ENCODE data around the gene CXCR5.

DNA sequence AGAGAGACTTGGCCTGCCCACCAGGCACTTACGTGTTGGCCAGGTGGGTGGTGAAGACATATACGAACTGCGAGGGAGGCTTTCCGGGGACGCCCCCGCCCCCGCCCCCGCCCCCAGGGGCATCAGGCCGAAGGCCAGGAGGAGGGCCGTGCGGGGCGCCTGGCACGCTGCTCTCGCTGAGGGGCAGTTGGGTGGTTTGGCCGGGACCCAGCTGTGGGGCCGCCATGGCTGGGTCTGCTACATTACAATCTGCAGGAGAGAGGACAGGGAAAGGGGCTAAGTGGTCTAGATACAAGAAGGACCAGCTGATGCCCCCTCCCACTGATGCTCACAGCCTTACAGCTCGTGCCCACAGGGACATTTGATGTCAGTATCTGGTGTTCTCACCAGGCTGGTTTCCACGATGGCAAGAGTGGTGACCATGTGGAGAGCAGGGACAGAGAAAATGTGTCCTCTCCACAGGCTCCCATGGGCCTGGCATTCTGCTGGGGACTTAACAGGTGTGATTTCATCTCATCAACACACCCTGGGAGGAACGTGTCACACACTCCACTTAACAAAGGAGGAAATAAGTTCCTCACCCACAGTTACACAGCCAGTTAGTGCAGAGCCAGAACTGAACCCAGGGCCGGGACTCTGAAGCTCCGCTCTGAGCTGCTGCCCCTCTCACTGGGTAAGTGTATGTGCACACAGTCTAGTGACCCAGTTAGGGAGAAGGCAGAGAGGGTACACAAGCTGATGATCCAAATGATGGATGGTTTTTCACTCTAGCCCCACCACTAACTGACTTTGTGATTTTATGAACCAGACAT, 19.7 kb downstream of the CXCR5 start:
- TF ChIP-seq, protein P1, sequence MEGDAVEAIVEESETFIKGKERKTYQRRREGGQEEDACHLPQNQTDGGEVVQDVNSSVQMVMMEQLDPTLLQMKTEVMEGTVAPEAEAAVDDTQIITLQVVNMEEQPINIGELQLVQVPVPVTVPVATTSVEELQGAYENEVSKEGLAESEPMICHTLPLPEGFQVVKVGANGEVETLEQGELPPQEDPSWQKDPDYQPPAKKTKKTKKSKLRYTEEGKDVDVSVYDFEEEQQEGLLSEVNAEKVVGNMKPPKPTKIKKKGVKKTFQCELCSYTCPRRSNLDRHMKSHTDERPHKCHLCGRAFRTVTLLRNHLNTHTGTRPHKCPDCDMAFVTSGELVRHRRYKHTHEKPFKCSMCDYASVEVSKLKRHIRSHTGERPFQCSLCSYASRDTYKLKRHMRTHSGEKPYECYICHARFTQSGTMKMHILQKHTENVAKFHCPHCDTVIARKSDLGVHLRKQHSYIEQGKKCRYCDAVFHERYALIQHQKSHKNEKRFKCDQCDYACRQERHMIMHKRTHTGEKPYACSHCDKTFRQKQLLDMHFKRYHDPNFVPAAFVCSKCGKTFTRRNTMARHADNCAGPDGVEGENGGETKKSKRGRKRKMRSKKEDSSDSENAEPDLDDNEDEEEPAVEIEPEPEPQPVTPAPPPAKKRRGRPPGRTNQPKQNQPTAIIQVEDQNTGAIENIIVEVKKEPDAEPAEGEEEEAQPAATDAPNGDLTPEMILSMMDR (IDR thresholded peaks at IDR 0.05): no peak
- TF ChIP-seq EP300 (IDR thresholded peaks at IDR 0.05; ENCODE audit: low read depth) (no peak), POLR2AphosphoS5 (IDR thresholded peaks at IDR 0.05) (no peak)
